H7 (cell line): ENCODE results near the gene STAU1. TPM values are rescaled to one million over a fixed set of nuclear protein-coding genes. Genes with fewer than 3 reads are reported as not detected.

Source experiments
- DNase-seq: peaks from one replicate; pipeline ENCODE4 v3.0.0; 2012
- H3K27me3 ChIP-seq: 2 replicates; pipeline ENCODE4 v1.6.0; 2011; ENCODE audit warnings: mild to moderate bottlenecking, low read length; ENCODE audit not compliant: control insufficient read depth, insufficient read depth
- H3K36me3 ChIP-seq: replicated peaks from 2 replicates; pipeline ENCODE4 v1.5.1; 2011; ENCODE audit warnings: low read length; ENCODE audit not compliant: control insufficient read depth, insufficient read depth
- H3K4me3 ChIP-seq: 2 replicates; pipeline ENCODE4 v1.5.1; 2011; ENCODE audit warnings: low read depth, mild to moderate bottlenecking, control low read depth, low read length, moderate library complexity; ENCODE audit not compliant: insufficient read depth
- total RNA-seq: library from RNA; depleted of rRNA; stranded (reverse); fragments of >200 nt; shearing (Covaris generic); gene quantifications from 2 replicates; pipeline ENCODE4 v1.2.3, GENCODE V29; 2014

STAU1 gene
- total RNA-seq, 1 experiment from 2014 or later, result 56.5 TPM

- Histone ChIP-seq H3K36me3 (peaks cover 4% of the 10 kb centered on the region), H3K27me3 (no peaks in the 10 kb centered on the region), H3K4me3 (no peak overlapping the region)
- no peak for DNase-seq
These were observed 26.5 kb downstream of the STAU1 start for GRCh38 chr20:49161428-49162152.

DNA sequence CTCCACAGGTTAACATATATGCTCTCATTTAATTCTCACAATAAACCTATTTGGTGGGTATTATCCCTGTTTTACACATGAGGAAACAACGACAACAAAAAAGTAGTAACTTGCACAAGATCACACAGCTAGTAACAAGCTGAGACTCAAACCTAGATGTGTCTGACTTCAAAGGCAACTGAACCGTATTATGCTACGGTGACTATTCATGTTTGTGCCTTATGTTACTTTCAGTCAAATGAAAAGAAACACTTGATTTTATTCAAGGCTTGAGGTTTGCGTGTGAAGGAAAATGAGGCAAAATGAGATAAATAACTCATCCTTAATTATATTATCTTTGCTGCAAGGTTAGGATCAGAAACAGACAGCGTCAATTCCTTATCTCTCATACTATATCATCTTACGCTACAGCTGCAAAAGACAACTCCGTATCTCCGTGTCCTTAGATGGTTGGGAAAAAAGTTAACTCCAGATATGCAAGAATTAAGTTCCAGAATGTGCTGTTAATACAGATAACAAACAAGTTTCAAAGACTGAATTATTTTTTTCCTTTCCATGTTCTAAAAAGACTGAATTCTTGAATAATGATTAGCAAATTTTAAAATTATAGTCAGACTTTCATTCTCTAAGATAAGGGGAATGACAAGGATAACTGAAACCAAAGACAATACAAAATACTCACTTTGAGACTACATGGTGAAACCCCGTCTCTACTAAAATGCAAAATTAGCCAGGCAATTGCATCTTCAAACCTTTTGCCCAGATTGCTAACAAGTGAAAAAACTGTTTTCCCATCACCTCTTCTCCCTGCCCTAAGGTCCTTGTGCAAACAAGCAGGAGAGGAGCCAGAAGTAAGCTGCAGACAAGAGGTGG lies 27.8 kb downstream of the STAU1 start:
- DNase-seq, result no peak
- Histone ChIP-seq H3K36me3 (peaks cover 2% of the 10 kb centered on the region), H3K27me3 (no peaks in the 10 kb centered on the region), H3K4me3 (no peak overlapping the region)

- H3K27me3 ChIP-seq, result no peaks in the 10 kb centered on the region
- H3K36me3 ChIP-seq, result no peaks in the 10 kb centered on the region; the same call in 1 of the 2 replicates
- no peak for DNase-seq
- no peak overlapping the region for H3K4me3 ChIP-seq
These were observed 31.0 kb downstream of the STAU1 start for GRCh38 chr20:49157146-49157545.

DNA sequence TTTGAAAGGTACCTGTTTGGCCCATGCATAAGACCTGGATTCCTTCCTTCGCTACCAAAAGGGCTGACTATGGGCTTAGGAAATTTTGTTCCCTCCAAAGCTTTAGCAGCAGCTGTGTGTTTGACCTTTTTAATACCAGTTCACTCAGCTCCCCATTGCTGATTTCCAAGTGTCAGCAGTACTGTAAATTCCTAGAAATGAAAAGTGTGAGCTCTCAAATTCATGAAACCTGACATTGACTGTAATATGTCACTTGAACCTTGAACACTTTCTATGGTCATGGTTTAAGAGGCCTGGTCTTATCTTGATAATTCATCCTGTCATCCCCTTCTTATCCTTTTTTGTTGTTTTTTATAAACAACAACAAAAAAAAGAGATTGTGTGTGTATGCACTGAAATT lies 31.7 kb downstream of the STAU1 start:
- H3K27me3 ChIP-seq, result no peaks in the 10 kb centered on the region
- DNase-seq, result no peak
- H3K36me3 ChIP-seq, result no peaks in the 10 kb centered on the region; the same call in 1 of the 2 replicates
- no peak overlapping the region for H3K4me3 ChIP-seq

- Histone ChIP-seq H3K27me3 (no peaks in the 10 kb centered on the region), H3K4me3 (no peak overlapping the region), H3K36me3 (peaks cover 12% of the 10 kb centered on the region)
- DNase-seq, result no peak
These were observed 36.7 kb downstream of the STAU1 start for GRCh38 chr20:49151436-49151835.

DNA sequence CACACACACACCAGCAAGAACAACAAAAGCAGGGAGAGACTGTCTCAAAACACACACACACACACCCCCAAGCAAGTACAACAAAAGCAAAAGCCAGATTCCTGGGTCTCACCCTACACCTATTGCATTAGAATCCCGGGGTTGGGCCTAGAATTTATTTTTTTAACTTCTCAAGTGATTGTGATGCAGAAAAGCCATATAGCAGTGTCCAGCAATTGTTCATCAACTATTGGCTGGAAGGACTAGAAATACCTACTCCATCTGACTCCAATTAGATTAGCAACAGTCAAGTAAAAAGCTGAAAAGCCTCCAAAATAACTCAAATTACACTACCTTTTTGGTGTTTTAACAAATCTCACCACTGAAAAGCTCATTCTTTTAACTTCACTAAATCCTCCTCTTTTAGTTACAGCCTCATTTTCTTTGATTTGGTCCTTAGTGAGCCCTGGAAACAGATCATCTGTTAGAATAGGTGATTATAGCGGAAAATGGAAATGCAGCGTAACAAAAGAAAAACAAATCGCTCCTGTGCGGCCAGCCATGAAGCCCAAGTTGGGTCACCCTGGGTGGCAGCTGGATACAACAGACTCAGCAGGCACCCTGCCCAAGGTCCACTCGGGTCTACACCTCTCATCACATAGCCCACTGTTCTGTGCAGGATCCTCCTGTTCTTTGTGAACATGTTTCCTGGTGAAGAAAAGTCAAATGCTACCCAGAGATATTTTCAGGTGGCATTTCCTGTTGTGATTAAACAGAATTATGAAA lies 38.7 kb downstream of the STAU1 start:
- H3K4me3 ChIP-seq, result no peak overlapping the region
- H3K27me3 ChIP-seq, result no peaks in the 10 kb centered on the region
- DNase-seq, result no peak
- peaks cover 12% of the 10 kb centered on the region for H3K36me3 ChIP-seq

DNA sequence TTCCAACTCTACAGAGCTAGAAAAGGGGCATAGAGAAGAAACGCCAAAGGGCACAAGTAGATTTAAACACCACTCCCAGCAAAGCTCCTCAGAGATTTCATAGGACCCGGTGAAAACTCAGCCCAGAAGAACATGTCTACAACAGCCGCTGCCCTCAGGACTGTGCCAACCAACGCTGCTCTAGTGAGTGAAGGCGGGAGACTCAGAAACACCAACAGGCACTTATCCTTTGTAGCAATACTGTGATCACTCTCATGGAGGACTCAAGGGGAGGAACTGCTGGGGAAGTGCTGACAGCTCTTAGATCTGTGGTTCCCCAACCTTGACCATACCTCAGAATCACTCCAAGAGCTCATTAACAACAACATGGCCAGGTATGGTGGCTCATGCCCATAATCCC lies 39.5 kb downstream of the STAU1 start:
- H3K4me3 ChIP-seq, result no peak overlapping the region
- no peak for DNase-seq
- H3K27me3 ChIP-seq, result no peaks in the 10 kb centered on the region
- H3K36me3 ChIP-seq, result peaks cover 13% of the 10 kb centered on the region

GRCh38 chr20:49147296-49147695 lies 40.8 kb downstream of the STAU1 start:
- H3K4me3 ChIP-seq, result no peak overlapping the region
- peaks cover 13% of the 10 kb centered on the region for H3K36me3 ChIP-seq
- H3K27me3 ChIP-seq, result no peaks in the 10 kb centered on the region
- DNase-seq, result no peak

GRCh38 chr20:49146442-49147225 lies 41.5 kb downstream of the STAU1 start:
- no peak for DNase-seq
- no peak overlapping the region for H3K4me3 ChIP-seq
- H3K36me3 ChIP-seq, result peaks cover 13% of the 10 kb centered on the region
- no peaks in the 10 kb centered on the region for H3K27me3 ChIP-seq

DNA sequence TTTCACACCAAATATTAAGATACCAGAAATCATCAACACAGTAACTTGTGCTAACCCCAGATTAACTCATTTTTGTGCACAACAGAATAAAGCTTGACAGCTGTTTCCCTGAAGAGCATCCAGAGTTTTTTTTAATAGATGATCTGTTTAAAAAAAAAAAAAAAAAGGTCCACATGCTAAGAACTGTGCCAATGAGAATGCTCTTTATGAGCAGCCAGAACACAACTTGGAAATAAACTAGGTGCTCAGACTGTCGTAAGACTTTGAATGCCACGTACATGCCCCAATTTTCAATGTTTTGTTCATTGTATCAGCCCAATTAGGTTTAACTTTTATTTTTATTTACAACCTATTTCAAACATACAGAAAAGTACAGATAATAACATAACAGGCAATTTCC lies 47.3 kb downstream of the STAU1 start:
- Histone ChIP-seq H3K36me3 (peaks cover 2% of the 10 kb centered on the region), H3K4me3 (no peak overlapping the region), H3K27me3 (no peaks in the 10 kb centered on the region)
- no peak for DNase-seq

DNA sequence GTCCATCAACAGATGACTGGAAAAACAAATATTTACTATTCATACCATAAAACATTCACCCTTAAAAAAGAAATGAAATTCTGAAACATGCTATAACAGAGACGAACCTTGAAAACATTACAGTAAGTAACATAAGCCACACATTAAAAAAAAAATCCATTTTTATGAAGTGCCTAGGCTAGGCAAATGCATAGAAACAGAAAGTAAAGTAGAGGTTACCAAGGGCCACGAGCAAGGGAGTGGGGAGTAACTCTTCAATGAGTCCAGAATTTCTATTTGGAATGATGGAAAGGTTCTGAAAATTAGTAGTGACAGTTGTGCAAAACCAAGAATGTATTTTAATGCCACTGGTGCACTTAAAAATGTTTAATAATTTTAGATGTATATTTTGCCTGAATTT lies 47.7 kb downstream of the STAU1 start:
- H3K36me3 ChIP-seq, result peaks cover 2% of the 10 kb centered on the region
- H3K4me3 ChIP-seq, result no peak overlapping the region
- H3K27me3 ChIP-seq, result no peaks in the 10 kb centered on the region
- no peak for DNase-seq

DNA sequence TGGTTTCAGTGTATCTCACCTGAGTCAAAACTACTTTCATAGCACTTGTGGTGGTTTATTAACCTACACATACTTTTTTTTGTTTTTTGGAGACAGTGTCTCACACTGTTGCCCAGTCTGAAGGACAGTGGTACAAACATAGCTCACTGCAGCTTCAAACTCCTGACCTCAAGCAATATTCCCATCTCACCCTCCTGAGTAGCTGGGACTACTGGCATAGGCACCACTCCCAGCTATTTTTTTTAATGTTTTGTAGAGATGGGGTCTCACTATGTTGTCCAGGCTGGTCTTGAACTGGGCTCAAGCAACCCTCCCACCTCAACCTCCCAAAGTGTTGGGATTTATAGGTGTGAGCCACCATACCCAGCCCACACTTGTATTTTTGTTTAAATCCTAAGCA lies 49.7 kb downstream of the STAU1 start:
- DNase-seq, result no peak
- H3K36me3 ChIP-seq, result peaks cover 3% of the 10 kb centered on the region
- H3K27me3 ChIP-seq, result no peaks in the 10 kb centered on the region
- no peak overlapping the region for H3K4me3 ChIP-seq

- no peak for DNase-seq
- no peaks in the 10 kb centered on the region for H3K27me3 ChIP-seq
- no peak overlapping the region for H3K4me3 ChIP-seq
- H3K36me3 ChIP-seq, result peaks cover 8% of the 10 kb centered on the region
These were observed 51.1 kb downstream of the STAU1 start for GRCh38 chr20:49136817-49137571.
